ENCODE measurements around the gene RALB. TPM values are rescaled to one million over a fixed set of nuclear protein-coding genes. Genes with fewer than 3 reads are reported as not detected.

The RALB gene
- total RNA-seq, 2 experiments from 2014 or later: 34.0 to 34.3 TPM

- ChIA-PET CTCF (interaction anchor here (0.6 kb wide), 1 partner anchor 1111 kb away, joined by 4 read pairs; no protein-coding TSS in a partner anchor), POLR2A (interaction anchor here (0.6 kb wide), 1 partner anchor 370 kb away, joined by 3 read pairs; no protein-coding TSS in a partner anchor)
- peaks cover 6% of the 10 kb centered on the region for H3K27me3 Mint-ChIP-seq
- H3K36me3 Mint-ChIP-seq (ENCODE audit: low read depth): no peaks in the 10 kb centered on the region
- no peak overlapping the region for H3K4me3 Mint-ChIP-seq
- no peak for ATAC-seq
- H3K27ac Mint-ChIP-seq: no peak overlapping the region
- no peak for DNase-seq
- intact Hi-C loops (cut with DNase I, micrococcal nuclease): no loop called here
- H3K9me3 Mint-ChIP-seq (ENCODE audit: low read depth): peaks cover 4% of the 10 kb centered on the region
- no peaks in the 10 kb centered on the region for H3K4me1 Mint-ChIP-seq
These were observed 7.8 kb upstream of the RALB start for GRCh38 chr2:120244656-120245519.

- intact Hi-C loops (cut with DNase I, micrococcal nuclease): no loop called here
- Mint-ChIP-seq H3K27me3 (peaks cover 6% of the 10 kb centered on the region), H3K27ac (no peak overlapping the region), H3K4me3 (no peak overlapping the region), H3K4me1 (no peaks in the 10 kb centered on the region), H3K9me3 (ENCODE audit: low read depth) (peaks cover 4% of the 10 kb centered on the region), H3K36me3 (ENCODE audit: low read depth) (no peaks in the 10 kb centered on the region)
- ATAC-seq (no peak), DNase-seq (no peak)
- POLR2A ChIA-PET: interaction anchor here (0.6 kb wide), 1 partner anchor 369 kb away, joined by 3 read pairs; no protein-coding TSS in a partner anchor
- CTCF ChIA-PET: no interaction called here
These were observed 6.9 kb upstream of the RALB start for GRCh38 chr2:120245520-120246332.

GRCh38 chr2:120246546-120247300 lies 5.9 kb upstream of the RALB start:
- no peak overlapping the region for H3K4me3 Mint-ChIP-seq

GRCh38 chr2:120247851-120248250 lies 4.8 kb upstream of the RALB start:
- ATAC-seq (no peak), DNase-seq (no peak)
- Mint-ChIP-seq H3K36me3 (ENCODE audit: low read depth) (no peaks in the 10 kb centered on the region), H3K4me1 (peaks cover 4% of the 10 kb centered on the region), H3K9me3 (ENCODE audit: low read depth) (peaks cover 4% of the 10 kb centered on the region), H3K27me3 (peaks cover 6% of the 10 kb centered on the region), H3K4me3 (no peak overlapping the region), H3K27ac (no peak overlapping the region)
- ChIA-PET POLR2A (no interaction called here), CTCF (interaction anchor here (1.0 kb wide), 1 partner anchor 15 kb away, joined by 4 read pairs; no protein-coding TSS in a partner anchor)
- intact Hi-C loops (cut with DNase I, micrococcal nuclease): no loop called here

More at GRCh38 chr2:120246546-120247300, 5.9 kb upstream of the RALB start:
- ChIA-PET POLR2A (no interaction called here), CTCF (interaction anchor here (1.0 kb wide), 1 partner anchor 14 kb away, joined by 4 read pairs; no protein-coding TSS in a partner anchor)
- no peak for DNase-seq
- intact Hi-C loops (cut with DNase I, micrococcal nuclease): no loop called here
- no peak for ATAC-seq
- peaks cover 6% of the 10 kb centered on the region for H3K27me3 Mint-ChIP-seq
- H3K27ac Mint-ChIP-seq: no peak overlapping the region
- H3K4me1 Mint-ChIP-seq: peaks cover 1% of the 10 kb centered on the region
- peaks cover 4% of the 10 kb centered on the region for H3K9me3 Mint-ChIP-seq (ENCODE audit: low read depth)
- no peaks in the 10 kb centered on the region for H3K36me3 Mint-ChIP-seq (ENCODE audit: low read depth)

GRCh38 chr2:120250640-120251039 lies 2.0 kb upstream of the RALB start:
- ChIA-PET POLR2A (no interaction called here), CTCF (interaction anchor here (0.8 to 4.7 kb wide), 4 partner anchors 10 to 465 kb away, joined by 3 to 20 read pairs (median 3); no protein-coding TSS in a partner anchor)
- Mint-ChIP-seq H3K27me3 (peaks cover 6% of the 10 kb centered on the region), H3K4me1 (peaks cover 23% of the 10 kb centered on the region), H3K27ac (no peak overlapping the region), H3K9me3 (ENCODE audit: low read depth) (no peaks in the 10 kb centered on the region), H3K4me3 (no peak overlapping the region), H3K36me3 (ENCODE audit: low read depth) (peaks cover 3% of the 10 kb centered on the region)
- intact Hi-C loops (cut with DNase I, micrococcal nuclease): loop anchor here in 1 of 2 experiments (2.0 to 10.0 kb wide), 2 partner anchors 496 to 884 kb away; partner anchors contain the start of genes C2orf76, DBI and PTPN4
- no peak for ATAC-seq
- DNase-seq: no peak

GRCh38 chr2:120251078-120251477 lies 1.6 kb upstream of the RALB start:
- CTCF ChIA-PET: interaction anchor here (1.2 to 4.7 kb wide), 3 partner anchors 11 to 62 kb away, joined by 3 to 20 read pairs (median 4); no protein-coding TSS in a partner anchor
- intact Hi-C loops (cut with DNase I, micrococcal nuclease): loop anchor here in 1 of 2 experiments (2.0 to 10.0 kb wide), 2 partner anchors 496 to 884 kb away; partner anchors contain the start of genes C2orf76, DBI and PTPN4
- no peak for ATAC-seq
- no peak overlapping the region for H3K27ac Mint-ChIP-seq
- H3K4me1 Mint-ChIP-seq: peaks cover 27% of the 10 kb centered on the region
- POLR2A ChIA-PET: no interaction called here
- no peak overlapping the region for H3K4me3 Mint-ChIP-seq
- DNase-seq: no peak
- H3K36me3 Mint-ChIP-seq (ENCODE audit: low read depth): peaks cover 5% of the 10 kb centered on the region
- peaks cover 6% of the 10 kb centered on the region for H3K27me3 Mint-ChIP-seq
- H3K9me3 Mint-ChIP-seq (ENCODE audit: low read depth): no peaks in the 10 kb centered on the region

- peaks cover 6% of the 10 kb centered on the region for H3K27me3 Mint-ChIP-seq
- ATAC-seq (no peak), DNase-seq (no peak)
- ChIA-PET CTCF (interaction anchor here (1.0 to 4.7 kb wide), 7 partner anchors 12 to 75 kb away, joined by 3 to 20 read pairs (median 4); no protein-coding TSS in a partner anchor), POLR2A (interaction anchor here (0.6 to 1.7 kb wide), 8 partner anchors 15 to 1279 kb away, joined by 3 to 9 read pairs (median 3); partner anchors contain the start of genes RNU4ATAC and TMEM185B)
- H3K4me1 Mint-ChIP-seq: peaks cover 35% of the 10 kb centered on the region
- H3K4me3 Mint-ChIP-seq: peak overlapping the region; percentile 92
- H3K9me3 Mint-ChIP-seq (ENCODE audit: low read depth): no peaks in the 10 kb centered on the region
- H3K27ac Mint-ChIP-seq: peak overlapping the region; percentile 83
- H3K36me3 Mint-ChIP-seq (ENCODE audit: low read depth): peaks cover 11% of the 10 kb centered on the region
- intact Hi-C loops (cut with DNase I, micrococcal nuclease): loop anchor here (1.0 to 10.0 kb wide), 8 partner anchors 20 to 885 kb away; partner anchors contain the start of genes TMEM185B (in 2 of the 2), C2orf76 (in 1 of the 2), DBI (in 1 of the 2) and EPB41L5 (in 1 of the 2)
These were observed 800 bp upstream of the RALB start for GRCh38 chr2:120251880-120252224.

- H3K27ac Mint-ChIP-seq: peak overlapping the region; percentile 86
- H3K36me3 Mint-ChIP-seq (ENCODE audit: low read depth): peaks cover 18% of the 10 kb centered on the region
- H3K9me3 Mint-ChIP-seq (ENCODE audit: low read depth): peaks cover 4% of the 10 kb centered on the region
- peaks cover 48% of the 10 kb centered on the region for H3K4me1 Mint-ChIP-seq
- H3K4me3 Mint-ChIP-seq: peak overlapping the region; percentile 92
- POLR2A ChIA-PET: interaction anchor here (0.5 to 1.7 kb wide), 6 partner anchors 21 to 436 kb away, joined by 3 to 9 read pairs (median 4); partner anchors contain the start of gene TMEM185B
- CTCF ChIA-PET: interaction anchor here (0.8 to 4.7 kb wide), 4 partner anchors 30 to 79 kb away, joined by 3 to 20 read pairs (median 4); no protein-coding TSS in a partner anchor
- DNase-seq (peak; percentile 57), ATAC-seq (peak; percentile 48)
- H3K27me3 Mint-ChIP-seq: peaks cover 3% of the 10 kb centered on the region
- intact Hi-C loops (cut with DNase I, micrococcal nuclease): loop anchor here (1.0 to 10.0 kb wide), 2 partner anchors 34 to 498 kb away; partner anchors contain the start of gene PTPN4 (in 1 of the 2)
These were observed 600 bp downstream of the RALB start for GRCh38 chr2:120253021-120253882.

GRCh38 chr2:120254178-120254577 lies 1.5 kb downstream of the RALB start:
- Mint-ChIP-seq H3K4me3 (peak overlapping the region; percentile 92), H3K27ac (no peak overlapping the region), H3K36me3 (ENCODE audit: low read depth) (peaks cover 22% of the 10 kb centered on the region), H3K27me3 (no peaks in the 10 kb centered on the region), H3K4me1 (peaks cover 50% of the 10 kb centered on the region), H3K9me3 (ENCODE audit: low read depth) (peaks cover 4% of the 10 kb centered on the region)
- ATAC-seq (no peak), DNase-seq (no peak)
- intact Hi-C loops (cut with DNase I, micrococcal nuclease): loop anchor here in 1 of 2 experiments (10.0 kb wide), 1 partner anchor 499 kb away; the partner anchor contains the start of gene PTPN4
- ChIA-PET CTCF (interaction anchor here (4.7 kb wide), 1 partner anchor 59 kb away, joined by 20 read pairs; no protein-coding TSS in a partner anchor), POLR2A (no interaction called here)
